Suprapubic skin (tissue), 4 donors: ENCODE results near the gene TFPI. TPM values are rescaled to one million over a fixed set of nuclear protein-coding genes. Genes with fewer than 3 reads are reported as not detected.
A peak's percentile ranks its signal among the peaks of the same experiment; 100 is the strongest.

ENCODE experiments used
- DNase-seq, 2 donors: peaks; one replicate each; pipeline ENCODE4 v3.0.0-alpha.2; 2019; ENCODE audit warnings: low spot score in 2 of 2
- H3K27ac ChIP-seq: fragments of 200-600 bp; sonication (generic); one replicate; pipeline ENCODE4 v1.5.1; 2019
- H3K27me3 ChIP-seq: fragments of 200-600 bp; sonication (generic); one replicate; pipeline ENCODE4 v1.5.1; 2019
- H3K36me3 ChIP-seq: fragments of 200-600 bp; sonication (generic); one replicate; pipeline ENCODE4 v1.5.1; 2019
- H3K4me1 ChIP-seq: fragments of 200-600 bp; sonication (generic); one replicate; pipeline ENCODE4 v1.5.1; 2019
- H3K4me3 ChIP-seq: fragments of 200-600 bp; sonication (generic); one replicate; pipeline ENCODE4 v1.5.1; 2019; ENCODE audit warnings: mild to moderate bottlenecking
- H3K9me3 ChIP-seq: fragments of 200-600 bp; sonication (generic); one replicate; pipeline ENCODE4 v1.5.1; 2019
- EP300 ChIP-seq: sonication (generic); formaldehyde crosslinking; IDR thresholded peaks from one replicate; pipeline ENCODE4 v1.6.1; 2017; ENCODE audit warnings: antibody characterized with exemption
- POLR2A ChIP-seq, 2 donors: fragments of 450-650 bp; IDR thresholded peaks; one replicate each; pipeline ENCODE4 v1.6.1; 2017; ENCODE audit warnings: antibody characterized with exemption in 2 of 2, mild to moderate bottlenecking in 2 of 2, moderate library complexity in 2 of 2
- POLR2AphosphoS5 ChIP-seq, 3 donors: sonication (generic); formaldehyde crosslinking; IDR thresholded peaks; one replicate each; pipeline ENCODE4 v1.6.1; 2017; ENCODE audit warnings: antibody characterized with exemption in 3 of 3
- WGBS: methylation state at CpG from one replicate; pipeline ENCODE4 v1.1.5; 2018; 5-methylcytosine and 5-hydroxymethylcytosine counted together
- total RNA-seq, 4 donors: library from RNA; depleted of rRNA; stranded (reverse); fragments of >200 nt; gene quantifications; one replicate each; pipeline ENCODE4 v1.1.0, GENCODE V29; 2016
- TF ChIP-seq, protein P1 (sequence below), 2 donors: fragments of 200-600 bp in 1 of 2; fragments of 450-650 bp in 1 of 2; sonication (generic) in 1 of 2; IDR thresholded peaks; one replicate each; pipeline ENCODE4 v1.5.1; 2016 to 2019; ENCODE audit warnings: antibody characterized with exemption in 2 of 2, mild to moderate bottlenecking in 1 of 2, moderate library complexity in 1 of 2

The TFPI gene
- total RNA-seq, 4 donors from 2014 or later: 6.3 to 23.1 (median 18.0) TPM

DNA sequence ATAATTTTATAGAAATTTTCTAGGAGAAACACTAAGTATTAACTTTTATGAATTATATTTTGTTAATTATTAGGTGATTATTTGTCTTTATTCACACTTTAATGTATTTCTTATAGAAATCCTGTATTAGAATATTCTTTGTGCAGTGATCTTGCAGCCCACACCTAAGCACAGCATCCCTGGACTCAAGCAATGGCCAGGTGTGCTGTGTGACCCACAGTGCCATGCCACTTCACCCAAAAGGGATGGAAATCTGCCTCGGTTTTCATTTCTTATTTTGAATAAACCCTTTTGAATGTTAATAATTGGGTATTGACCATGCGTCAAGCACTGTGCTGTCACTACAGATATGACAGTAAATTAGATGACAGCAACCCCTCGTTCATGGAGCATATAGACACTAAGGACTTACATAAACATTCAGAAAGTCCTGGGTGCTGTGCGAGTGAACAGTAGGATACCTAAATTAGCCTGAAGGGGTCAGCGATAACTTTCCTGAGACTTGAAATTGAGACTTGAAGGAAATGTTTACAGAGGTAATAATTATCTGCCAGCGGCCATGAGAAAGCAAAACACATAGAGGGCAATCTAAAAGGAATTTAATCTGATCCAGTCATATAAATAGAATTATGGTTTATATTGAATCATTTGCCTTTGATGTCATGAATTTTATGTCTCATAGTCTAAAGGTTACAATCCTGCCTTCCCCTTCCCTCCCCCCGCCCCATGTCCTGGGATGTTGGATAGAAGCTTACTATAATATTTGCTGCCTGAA lies 53.5 kb downstream of the TFPI start:
- no peak for DNase-seq
- H3K27me3 ChIP-seq: no peaks in the 10 kb centered on the region
- H3K9me3 ChIP-seq: no peaks in the 10 kb centered on the region
- H3K27ac ChIP-seq: no peak overlapping the region
- no peaks in the 10 kb centered on the region for H3K36me3 ChIP-seq
- no peaks in the 10 kb centered on the region for H3K4me1 ChIP-seq
- WGBS: 62% methylated on average over 7 of the region's 7 CpGs
- no peak for TF ChIP-seq POLR2AphosphoS5 (IDR thresholded peaks at IDR 0.05)
- TF ChIP-seq, protein P1, sequence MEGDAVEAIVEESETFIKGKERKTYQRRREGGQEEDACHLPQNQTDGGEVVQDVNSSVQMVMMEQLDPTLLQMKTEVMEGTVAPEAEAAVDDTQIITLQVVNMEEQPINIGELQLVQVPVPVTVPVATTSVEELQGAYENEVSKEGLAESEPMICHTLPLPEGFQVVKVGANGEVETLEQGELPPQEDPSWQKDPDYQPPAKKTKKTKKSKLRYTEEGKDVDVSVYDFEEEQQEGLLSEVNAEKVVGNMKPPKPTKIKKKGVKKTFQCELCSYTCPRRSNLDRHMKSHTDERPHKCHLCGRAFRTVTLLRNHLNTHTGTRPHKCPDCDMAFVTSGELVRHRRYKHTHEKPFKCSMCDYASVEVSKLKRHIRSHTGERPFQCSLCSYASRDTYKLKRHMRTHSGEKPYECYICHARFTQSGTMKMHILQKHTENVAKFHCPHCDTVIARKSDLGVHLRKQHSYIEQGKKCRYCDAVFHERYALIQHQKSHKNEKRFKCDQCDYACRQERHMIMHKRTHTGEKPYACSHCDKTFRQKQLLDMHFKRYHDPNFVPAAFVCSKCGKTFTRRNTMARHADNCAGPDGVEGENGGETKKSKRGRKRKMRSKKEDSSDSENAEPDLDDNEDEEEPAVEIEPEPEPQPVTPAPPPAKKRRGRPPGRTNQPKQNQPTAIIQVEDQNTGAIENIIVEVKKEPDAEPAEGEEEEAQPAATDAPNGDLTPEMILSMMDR (IDR thresholded peaks at IDR 0.05): no peak
- no peak for TF ChIP-seq EP300
- TF ChIP-seq POLR2A (IDR thresholded peaks at IDR 0.05): no peak
- H3K4me3 ChIP-seq: no peak overlapping the region

DNA sequence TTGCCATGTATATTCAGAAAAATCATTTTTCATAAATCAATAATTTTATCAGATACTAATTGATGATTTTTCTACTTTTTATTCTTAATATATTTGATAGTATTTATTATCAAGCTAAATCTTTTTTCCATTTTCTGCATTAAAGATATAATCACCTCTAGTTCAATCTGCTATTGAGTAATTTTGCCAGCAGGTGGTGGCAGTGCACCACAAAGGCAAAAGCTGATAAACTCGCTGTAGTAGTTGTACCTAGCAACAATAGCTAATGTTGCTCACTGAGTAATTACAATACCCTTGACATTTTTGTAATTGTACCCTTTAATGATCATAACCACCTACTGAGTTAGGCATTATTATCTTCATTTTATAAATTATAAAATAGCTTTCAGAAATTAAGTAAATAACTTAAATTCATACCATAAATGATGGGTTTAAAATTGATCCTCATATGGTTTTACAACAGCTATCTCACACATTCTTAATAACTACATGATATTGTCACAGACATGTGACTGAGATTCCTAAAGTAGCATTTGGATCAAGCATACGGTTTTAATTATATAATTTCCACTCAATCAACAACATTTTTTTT lies 54.2 kb downstream of the TFPI start:
- Histone ChIP-seq H3K27me3 (no peaks in the 10 kb centered on the region), H3K9me3 (no peaks in the 10 kb centered on the region), H3K27ac (no peak overlapping the region), H3K4me3 (no peak overlapping the region), H3K4me1 (no peaks in the 10 kb centered on the region), H3K36me3 (no peaks in the 10 kb centered on the region)
- 9% methylated on average over 2 of the region's 2 CpGs for WGBS
- no peak for TF ChIP-seq EP300
- no peak for TF ChIP-seq POLR2A (IDR thresholded peaks at IDR 0.05)
- TF ChIP-seq, protein P1 (IDR thresholded peaks at IDR 0.05): peak; percentile 67 to 71
- TF ChIP-seq POLR2AphosphoS5 (IDR thresholded peaks at IDR 0.05): no peak
- DNase-seq: peak in 1 of 2 donors; percentile 62

DNA sequence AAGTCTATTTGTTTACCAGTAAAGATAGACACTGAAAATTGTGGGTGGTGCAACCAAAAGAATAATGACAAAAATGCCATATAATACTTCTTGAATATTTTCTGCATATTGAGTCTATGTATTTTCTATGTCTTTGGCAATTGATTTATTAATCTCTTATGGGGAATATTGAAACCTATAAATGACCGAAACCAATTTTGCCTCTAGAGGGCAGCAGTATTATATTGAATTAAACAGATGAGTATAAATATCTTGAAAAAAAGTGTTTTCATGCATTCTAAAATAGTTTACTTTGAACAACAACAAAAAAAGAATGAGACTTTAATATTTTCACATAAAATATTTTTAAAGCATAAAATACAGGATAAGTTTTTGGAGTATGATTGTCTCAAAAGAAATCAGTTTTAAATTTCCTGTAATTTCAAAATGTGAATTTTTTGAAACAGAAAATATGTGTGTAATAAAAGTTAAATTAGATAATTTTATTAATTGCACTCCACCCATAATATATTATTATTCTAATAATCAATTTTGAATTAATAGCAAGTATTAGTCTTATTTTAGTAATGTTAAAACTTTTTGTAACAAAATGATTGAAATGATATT lies 56.3 kb downstream of the TFPI start:
- Histone ChIP-seq H3K27me3 (no peaks in the 10 kb centered on the region), H3K36me3 (no peaks in the 10 kb centered on the region), H3K27ac (no peak overlapping the region), H3K4me3 (no peak overlapping the region), H3K9me3 (peaks cover 5% of the 10 kb centered on the region), H3K4me1 (no peaks in the 10 kb centered on the region)
- DNase-seq: no peak
- TF ChIP-seq, protein P1 (IDR thresholded peaks at IDR 0.05): peak in 1 of 2 donors; percentile 13
- no peak for TF ChIP-seq EP300
- WGBS: 23% methylated on average over 1 of the region's 1 CpG

DNA sequence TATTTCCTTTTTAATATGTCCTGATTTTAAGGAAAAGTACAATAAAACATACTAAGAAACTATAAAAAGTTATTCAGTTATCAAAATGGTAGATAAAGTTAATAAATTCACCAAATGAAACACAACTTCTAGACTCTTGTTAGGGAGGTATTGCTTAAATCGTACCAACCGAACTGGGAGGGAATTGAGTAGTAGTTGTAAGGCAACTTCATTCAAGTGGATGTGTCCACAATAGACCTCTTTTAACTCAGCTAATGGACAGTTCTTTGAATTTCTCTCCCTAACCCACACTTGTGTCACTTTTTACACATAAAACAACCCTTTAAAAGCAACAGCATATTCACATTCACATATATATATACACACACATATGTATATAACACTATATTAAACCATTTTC lies 57.1 kb downstream of the TFPI start:
- H3K27ac ChIP-seq: no peak overlapping the region
- no peaks in the 10 kb centered on the region for H3K36me3 ChIP-seq
- H3K4me3 ChIP-seq: no peak overlapping the region
- peaks cover 5% of the 10 kb centered on the region for H3K9me3 ChIP-seq
- WGBS: 88% methylated on average over 2 of the region's 2 CpGs
- no peaks in the 10 kb centered on the region for H3K27me3 ChIP-seq
- DNase-seq: no peak
- TF ChIP-seq, protein P1 (IDR thresholded peaks at IDR 0.05): no peak
- TF ChIP-seq POLR2A (IDR thresholded peaks at IDR 0.05): no peak
- no peak for TF ChIP-seq POLR2AphosphoS5 (IDR thresholded peaks at IDR 0.05)
- TF ChIP-seq EP300: no peak
- H3K4me1 ChIP-seq: no peaks in the 10 kb centered on the region

DNA sequence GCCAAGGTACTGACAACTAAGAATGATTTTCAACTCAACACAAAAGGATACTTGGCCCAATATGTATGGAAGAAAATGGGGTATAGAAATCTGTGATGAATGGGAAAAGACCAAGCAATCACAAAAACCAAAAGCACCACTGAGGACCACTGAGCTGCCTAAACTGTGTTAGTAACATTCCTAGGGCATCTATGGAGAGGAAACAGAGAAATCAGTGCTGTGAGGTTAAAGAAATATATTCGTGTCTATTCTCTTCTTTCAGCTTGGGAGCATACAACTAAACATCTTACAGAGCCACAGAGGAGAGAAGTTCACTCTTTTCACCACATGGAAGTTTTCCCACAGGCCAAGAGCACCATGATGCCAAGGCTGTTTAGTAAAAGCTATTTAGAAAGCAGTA lies 58.9 kb downstream of the TFPI start:
- no peak overlapping the region for H3K27ac ChIP-seq
- TF ChIP-seq POLR2AphosphoS5 (IDR thresholded peaks at IDR 0.05) (no peak), EP300 (no peak), POLR2A (IDR thresholded peaks at IDR 0.05) (no peak)
- TF ChIP-seq, protein P1 (IDR thresholded peaks at IDR 0.05): no peak
- H3K36me3 ChIP-seq: no peaks in the 10 kb centered on the region
- no peak overlapping the region for H3K4me3 ChIP-seq
- no peaks in the 10 kb centered on the region for H3K27me3 ChIP-seq
- 72% methylated on average over 1 of the region's 1 CpG for WGBS
- no peaks in the 10 kb centered on the region for H3K4me1 ChIP-seq
- peaks cover 5% of the 10 kb centered on the region for H3K9me3 ChIP-seq
- DNase-seq: no peak
